ENCODE data around the gene COPE.

- no peak for TF ChIP-seq CTCF (IDR thresholded peaks at IDR 0.05 in 4 of 5, conservative IDR thresholded peaks at IDR 0.05 in 1 of 5)
- no peak for TF ChIP-seq POLR2A (IDR thresholded peaks at IDR 0.05)
These were observed 58.9 kb downstream of the COPE start for GRCh38 chr19:18860302-18860700.

Data from gastrocnemius medialis (tissue), 4 donors.